Measurements from ENCODE around the gene YRDC.

The YRDC gene

GRCh38 chr1:37807555-37808368 is at the start of gene YRDC, which contains the start of gene C1orf122:
TSS of gene YRDC (minus strand) at chr1:37808208. CDS start at chr1:37808180, 28 bp downstream.
TSS of gene C1orf122 (plus strand) at chr1:37807790. CDS start at chr1:37808405, 615 bp downstream.
- TF ChIP-seq CTCF (conservative IDR thresholded peaks at IDR 0.05) (no peak), ZFX (IDR thresholded peaks at IDR 0.05) (peak; percentile 99)
- H3K27ac ChIP-seq = peak within 1 kb of the TSS; percentile 91

GRCh38 chr1:37854406-37854805 is 46.4 kb upstream of the YRDC start:
- TF ChIP-seq ZFX (IDR thresholded peaks at IDR 0.05) = no peak
- TF ChIP-seq CTCF (conservative IDR thresholded peaks at IDR 0.05) = no peak
- no peak overlapping the region for H3K27ac ChIP-seq

GRCh38 chr1:37853157-37853556 is 45.1 kb upstream of the YRDC start:
- no peak overlapping the region for H3K27ac ChIP-seq
- no peak for TF ChIP-seq ZFX (IDR thresholded peaks at IDR 0.05)
- no peak for TF ChIP-seq CTCF (conservative IDR thresholded peaks at IDR 0.05)

GRCh38 chr1:37851782-37852210 is 43.8 kb upstream of the YRDC start:
- TF ChIP-seq CTCF (conservative IDR thresholded peaks at IDR 0.05) (no peak), ZFX (IDR thresholded peaks at IDR 0.05) (no peak)
- H3K27ac ChIP-seq = no peak overlapping the region

- TF ChIP-seq ZFX (IDR thresholded peaks at IDR 0.05) (no peak), CTCF (conservative IDR thresholded peaks at IDR 0.05) (no peak)
- no peak overlapping the region for H3K27ac ChIP-seq
These were observed 43.3 kb upstream of the YRDC start for GRCh38 chr1:37851262-37851661.

GRCh38 chr1:37850352-37850955 is 42.4 kb upstream of the YRDC start:
- no peak for TF ChIP-seq CTCF (conservative IDR thresholded peaks at IDR 0.05)
- no peak for TF ChIP-seq ZFX (IDR thresholded peaks at IDR 0.05)
- H3K27ac ChIP-seq = no peak overlapping the region

- H3K27ac ChIP-seq = no peak overlapping the region
- TF ChIP-seq CTCF (conservative IDR thresholded peaks at IDR 0.05) = no peak
- no peak for TF ChIP-seq ZFX (IDR thresholded peaks at IDR 0.05)
These were observed 41.5 kb upstream of the YRDC start for GRCh38 chr1:37849480-37849879.
